Measurements from ENCODE around the gene HDGFL1. TPM values are rescaled to one million over a fixed set of nuclear protein-coding genes. Genes with fewer than 3 reads are reported as not detected.

The HDGFL1 gene
- total RNA-seq, 1 donor from 2014 or later, result not detected

GRCh38 chr6:22598339-22598738, 29.0 kb downstream of the HDGFL1 start:
- Histone ChIP-seq H3K27ac (no peak overlapping the region), H3K36me3 (no peaks in the 10 kb centered on the region), H3K4me3 (no peak overlapping the region), H3K4me1 (no peaks in the 10 kb centered on the region), H3K27me3 (no peaks in the 10 kb centered on the region), H3K9me3 (no peaks in the 10 kb centered on the region)
- DNase-seq (ENCODE audit: extremely low spot score in 2 of 2), result no peak
- no peak for TF ChIP-seq POLR2AphosphoS5 (IDR thresholded peaks at IDR 0.05; ENCODE audit: insufficient read depth in 1 of 2, low read depth in 1 of 2)
- TF ChIP-seq POLR2A (IDR thresholded peaks at IDR 0.05), result no peak
- TF ChIP-seq CTCF (IDR thresholded peaks at IDR 0.05), result no peak
- intact Hi-C loops (cut with DNase I), result no loop called here

GRCh38 chr6:22600059-22600458, 30.7 kb downstream of the HDGFL1 start:
- intact Hi-C loops (cut with DNase I), result no loop called here
- no peak overlapping the region for H3K4me3 ChIP-seq
- no peak overlapping the region for H3K27ac ChIP-seq
- no peaks in the 10 kb centered on the region for H3K36me3 ChIP-seq
- no peaks in the 10 kb centered on the region for H3K27me3 ChIP-seq
- H3K9me3 ChIP-seq, result no peaks in the 10 kb centered on the region
- no peaks in the 10 kb centered on the region for H3K4me1 ChIP-seq
- TF ChIP-seq POLR2A (IDR thresholded peaks at IDR 0.05) (no peak), CTCF (IDR thresholded peaks at IDR 0.05) (no peak), POLR2AphosphoS5 (IDR thresholded peaks at IDR 0.05; ENCODE audit: insufficient read depth in 1 of 2, low read depth in 1 of 2) (no peak)
- no peak for DNase-seq (ENCODE audit: extremely low spot score in 2 of 2)

- Histone ChIP-seq H3K27me3 (no peaks in the 10 kb centered on the region), H3K9me3 (no peaks in the 10 kb centered on the region), H3K4me1 (no peaks in the 10 kb centered on the region), H3K4me3 (no peak overlapping the region), H3K27ac (no peak overlapping the region), H3K36me3 (no peaks in the 10 kb centered on the region)
- TF ChIP-seq POLR2AphosphoS5 (IDR thresholded peaks at IDR 0.05; ENCODE audit: insufficient read depth in 1 of 2, low read depth in 1 of 2), result no peak
- TF ChIP-seq POLR2A (IDR thresholded peaks at IDR 0.05), result no peak
- TF ChIP-seq CTCF (IDR thresholded peaks at IDR 0.05), result no peak
- DNase-seq (ENCODE audit: extremely low spot score in 2 of 2), result no peak
- intact Hi-C loops (cut with DNase I), result no loop called here
These were observed 32.6 kb downstream of the HDGFL1 start for GRCh38 chr6:22601984-22602383.

GRCh38 chr6:22605736-22606135, 36.4 kb downstream of the HDGFL1 start:
- DNase-seq (ENCODE audit: extremely low spot score in 2 of 2), result no peak
- Histone ChIP-seq H3K27me3 (no peaks in the 10 kb centered on the region), H3K36me3 (no peaks in the 10 kb centered on the region), H3K4me1 (no peaks in the 10 kb centered on the region), H3K27ac (no peak overlapping the region), H3K4me3 (no peak overlapping the region), H3K9me3 (no peaks in the 10 kb centered on the region)
- TF ChIP-seq POLR2AphosphoS5 (IDR thresholded peaks at IDR 0.05; ENCODE audit: insufficient read depth in 1 of 2, low read depth in 1 of 2) (no peak), CTCF (IDR thresholded peaks at IDR 0.05) (no peak), POLR2A (IDR thresholded peaks at IDR 0.05) (no peak)
- intact Hi-C loops (cut with DNase I), result no loop called here

GRCh38 chr6:22610127-22610526, 40.8 kb downstream of the HDGFL1 start:
- Histone ChIP-seq H3K36me3 (no peaks in the 10 kb centered on the region), H3K27ac (no peak overlapping the region), H3K4me1 (peaks cover 13% of the 10 kb centered on the region), H3K27me3 (no peaks in the 10 kb centered on the region), H3K9me3 (no peaks in the 10 kb centered on the region), H3K4me3 (no peak overlapping the region)
- DNase-seq (ENCODE audit: extremely low spot score in 2 of 2), result no peak
- intact Hi-C loops (cut with DNase I), result no loop called here
- TF ChIP-seq CTCF (IDR thresholded peaks at IDR 0.05), result no peak

Data from vagina (tissue), 2 donors.